ENCODE data around the gene PACRG. TPM values are rescaled to one million over a fixed set of nuclear protein-coding genes. Genes with fewer than 3 reads are reported as not detected.

Gene PACRG
- total and polyA plus RNA-seq, 2 donors (not counting 3 experiments of a cell fraction or from before 2014, with no cell fraction given), result 0.08 TPM; not detected in 1

GRCh38 chr6:162854228-162854627 lies 126.5 kb downstream of the PACRG start:
- no peak for TF ChIP-seq EZH2 (IDR thresholded peaks at IDR 0.05; ENCODE audit: borderline replicate concordance, low read depth, low read length, severe bottlenecking)
- no peak for TF ChIP-seq MAX (IDR thresholded peaks at IDR 0.05; ENCODE audit: insufficient read depth, insufficient read length)
- TF ChIP-seq MYC (IDR thresholded peaks at IDR 0.05; ENCODE audit: low read depth, low read length), result no peak
- TF ChIP-seq GATA2 (IDR thresholded peaks at IDR 0.05; ENCODE audit: insufficient read depth, insufficient read length, low read depth, low read length), result no peak
- TF ChIP-seq CTCF (IDR thresholded peaks at IDR 0.05; ENCODE audit: extremely low read depth in 1 of 2, insufficient read depth in 1 of 2, low read depth in 1 of 2, low read length in 2 of 2), result no peak
- TF ChIP-seq FOS (IDR thresholded peaks at IDR 0.05; ENCODE audit: borderline replicate concordance, insufficient read depth, low read length), result no peak
- no peak for TF ChIP-seq POLR2AphosphoS5 (IDR thresholded peaks at IDR 0.05; ENCODE audit: insufficient read depth, low read depth, low read length)
- no peak for TF ChIP-seq POLR2A (IDR thresholded peaks at IDR 0.05; ENCODE audit: low read depth, low read length)
- TF ChIP-seq JUN (IDR thresholded peaks at IDR 0.05; ENCODE audit: borderline replicate concordance, insufficient read depth, insufficient read length, low read depth), result no peak
- H3K9me1 ChIP-seq (replicated peaks; ENCODE audit: control insufficient read depth, extremely low read depth, insufficient read depth, low read length), result no peaks in the 10 kb centered on the region
- no peaks in the 10 kb centered on the region for H3K79me2 ChIP-seq (ENCODE audit: control insufficient read depth, insufficient read depth, low read length)
- H3K4me1 ChIP-seq (ENCODE audit: control insufficient read depth, extremely low read depth, insufficient read depth, low read length), result no peaks in the 10 kb centered on the region
- dilution Hi-C loops (cut with MboI; ENCODE audit: extremely low pct_ligation_motif_present, low sequenced_read_pairs), result no loop called here
- no peaks in the 10 kb centered on the region for H4K20me1 ChIP-seq (replicated peaks; ENCODE audit: control insufficient read depth, extremely low read depth, insufficient read depth, low read length)
- DNase-seq (ENCODE audit: low read depth, low spot score) (no peak), FAIRE-seq (no peak)
- H3K27ac ChIP-seq (ENCODE audit: insufficient read depth, low read depth, low read length), result no peak overlapping the region
- no peak overlapping the region for H3K4me3 ChIP-seq (replicated peaks in 1 of 3; ENCODE audit: insufficient read depth in 1 of 3, low read depth in 1 of 3, low read length in 3 of 3)
- intact Hi-C loops (cut with micrococcal nuclease), result no loop called here
- H3K9ac ChIP-seq (replicated peaks; ENCODE audit: extremely low read depth, insufficient read depth, low read length), result no peak overlapping the region
- H3K36me3 ChIP-seq (ENCODE audit: control insufficient read depth in 2 of 2, extremely low read depth in 1 of 2, insufficient read depth in 2 of 2, low read length in 2 of 2), result no peaks in the 10 kb centered on the region
- no TSS peak for BruUV-seq (replicated peaks)
- no peak overlapping the region for H2AFZ ChIP-seq (ENCODE audit: low read depth, low read length)
- H3K9me3 ChIP-seq (replicated peaks; ENCODE audit: control insufficient read depth, insufficient read depth, low read length), result no peaks in the 10 kb centered on the region
- ChIA-PET CTCF (no interaction called here), POLR2A (no interaction called here)
- H3K27me3 ChIP-seq (ENCODE audit: control insufficient read depth in 2 of 2, insufficient read depth in 2 of 2, low read length in 2 of 2), result no peaks in the 10 kb centered on the region
- H3K4me2 ChIP-seq (ENCODE audit: insufficient read depth, low read length), result no peak overlapping the region
